Suprapubic skin (tissue), 2 donors: Measurements from ENCODE around the gene DRD4.

Experiments used
- EP300 ChIP-seq: sonication (generic); formaldehyde crosslinking; IDR thresholded peaks from one replicate; pipeline ENCODE4 v1.6.1; 2017; ENCODE audit warnings: antibody characterized with exemption
- POLR2A ChIP-seq, 2 donors: fragments of 450-650 bp; IDR thresholded peaks; one replicate each; pipeline ENCODE4 v1.6.1; 2017; ENCODE audit warnings: antibody characterized with exemption in 2 of 2, mild to moderate bottlenecking in 2 of 2, moderate library complexity in 2 of 2

DNA sequence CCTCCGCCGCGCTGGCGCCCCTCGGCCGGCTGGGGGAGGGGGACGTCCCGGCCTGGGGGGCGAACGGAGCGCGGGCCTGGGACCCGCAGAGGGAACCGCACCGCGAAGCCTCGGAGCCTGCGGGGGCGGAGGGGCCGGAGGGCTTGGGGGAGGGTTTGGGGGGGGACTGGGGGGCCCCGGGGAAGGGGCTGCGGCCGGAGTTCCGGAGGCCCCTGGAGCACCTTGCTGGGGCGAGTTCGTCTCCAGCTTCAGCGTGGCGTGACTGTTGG, 9.8 kb upstream of the DRD4 start:
- TF ChIP-seq EP300 (no peak), POLR2A (IDR thresholded peaks at IDR 0.05) (no peak)
